HG03558 (cell line): ENCODE measurements around the gene PRSS37.
"Not testable (repeated sequence)": the region's sequence is repeated elsewhere in the genome, so short reads cannot be mapped to it uniquely, and the experiment has no call there.

Source experiments
- ATAC-seq: cut with Tn5 transposase; IDR thresholded peaks from one replicate; pipeline ENCODE4 v1.9.1; 2021; ENCODE audit warnings: moderate number of reproducible peaks; ENCODE audit not compliant: unreplicated experiment; ENCODE audit errors: extremely low read depth

The PRSS37 gene

DNA sequence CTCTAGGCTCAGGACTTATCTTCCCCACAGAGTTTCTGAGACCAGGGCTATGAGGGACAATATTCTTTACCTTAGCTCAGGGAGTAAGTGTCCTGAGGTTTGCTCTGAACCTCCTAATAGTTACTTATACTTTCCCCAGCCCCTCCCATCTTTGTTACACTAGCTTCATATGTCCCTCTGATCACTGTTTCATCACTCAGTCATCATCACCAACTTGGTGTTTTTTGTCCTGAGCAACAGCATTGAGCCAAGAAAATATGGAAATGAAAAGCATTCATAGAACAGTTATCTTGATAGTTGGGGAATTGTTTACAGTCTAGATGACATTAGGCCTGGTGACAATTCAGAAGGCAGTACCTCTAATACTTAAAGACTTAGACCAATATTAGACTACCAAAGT lies at the start of gene PRSS37:
Gene PRSS37, minus strand, starts transcription at position 101 of the 400 bp plus-strand sequence. CDS start 436 bp downstream, outside the sequence.
- ATAC-seq, result no peak

- ATAC-seq, result no peak
Observed at GRCh38 chr7:141889321-141889720, 48.0 kb upstream of the PRSS37 start.

- peak; percentile 64 for ATAC-seq
Observed at GRCh38 chr7:141884539-141885225, 43.4 kb upstream of the PRSS37 start.

GRCh38 chr7:141880960-141881359 lies 39.7 kb upstream of the PRSS37 start:
- ATAC-seq, result no peak

- no peak for ATAC-seq
Observed at GRCh38 chr7:141877365-141877764, 36.1 kb upstream of the PRSS37 start.

- ATAC-seq, result no peak
Observed at GRCh38 chr7:141876371-141876770, 35.1 kb upstream of the PRSS37 start.

DNA sequence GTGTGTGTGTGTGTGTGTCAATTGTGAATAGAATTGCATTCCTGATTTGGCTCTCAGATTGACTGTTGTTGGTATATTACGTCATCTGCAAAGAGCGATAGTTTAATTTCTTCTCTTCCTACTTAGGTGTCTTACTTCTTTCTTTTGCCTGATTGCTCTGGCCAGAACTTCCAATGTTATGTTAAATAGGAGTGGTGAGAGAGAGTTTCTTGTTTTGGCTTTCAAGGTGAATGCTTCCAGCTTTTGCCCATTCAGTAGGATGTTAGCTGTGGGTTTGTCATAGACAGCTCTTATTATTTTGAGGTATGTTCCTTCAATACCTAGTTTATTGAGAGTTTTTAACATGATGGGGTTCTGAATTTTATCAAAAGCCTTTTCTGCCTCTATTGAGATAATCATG lies 34.2 kb upstream of the PRSS37 start:
- no peak for ATAC-seq

DNA sequence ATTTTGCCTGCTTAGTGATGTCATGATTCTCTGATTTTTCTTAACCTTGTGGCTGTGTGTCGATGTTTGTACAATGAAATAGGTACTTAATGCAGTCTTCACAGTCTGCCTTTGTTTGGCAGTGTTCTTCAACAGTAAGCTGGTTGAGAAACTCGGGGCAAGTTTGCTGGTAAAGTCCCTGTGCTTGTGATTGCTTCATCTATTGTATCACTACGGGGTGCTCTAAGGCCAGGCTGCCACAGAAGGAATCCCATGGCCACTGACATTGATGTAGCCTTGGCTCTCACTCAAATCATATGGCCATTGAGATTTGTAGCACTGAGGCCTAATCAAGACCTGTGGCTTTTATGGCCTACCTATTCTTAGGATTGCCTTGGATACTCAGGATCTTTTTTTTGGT lies 33.5 kb upstream of the PRSS37 start:
- ATAC-seq, result no peak

DNA sequence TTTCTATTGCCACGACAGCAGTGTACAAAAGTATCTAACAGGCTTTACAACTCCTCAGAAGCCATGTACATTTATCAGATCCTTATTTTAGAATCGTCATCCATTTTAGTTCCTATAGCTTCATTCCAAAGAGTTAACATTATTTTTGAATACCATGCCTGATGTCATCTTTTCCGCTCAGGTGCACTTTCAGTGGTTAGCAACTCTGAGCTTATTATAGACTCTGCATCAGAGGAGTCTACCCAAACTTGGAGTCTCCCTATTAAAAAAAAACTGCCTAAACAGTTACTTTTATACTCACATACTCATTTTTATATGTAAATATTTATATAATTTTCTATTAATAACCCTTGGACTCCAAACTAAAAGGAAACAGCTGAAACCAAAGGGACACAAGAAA lies 31.6 kb upstream of the PRSS37 start:
- ATAC-seq, result no peak

DNA sequence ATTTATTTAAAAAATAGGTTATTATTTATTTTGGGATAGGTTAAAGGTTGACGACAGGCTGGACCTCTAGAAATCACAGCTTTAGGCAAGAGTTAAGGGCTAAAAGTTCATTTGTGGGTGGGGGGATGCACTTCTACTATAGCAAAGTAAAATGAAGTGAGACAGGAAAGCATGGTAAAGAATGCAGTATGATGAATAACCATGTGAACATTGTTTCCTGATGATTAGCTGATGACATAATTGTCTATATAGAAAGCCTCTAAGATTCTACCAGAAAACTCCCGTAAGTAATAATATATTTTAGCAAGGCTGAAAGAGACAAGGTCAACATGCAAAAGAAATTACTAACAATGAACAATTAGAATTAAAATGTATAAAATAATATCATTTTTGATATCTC lies 25.7 kb upstream of the PRSS37 start:
- no peak for ATAC-seq

DNA sequence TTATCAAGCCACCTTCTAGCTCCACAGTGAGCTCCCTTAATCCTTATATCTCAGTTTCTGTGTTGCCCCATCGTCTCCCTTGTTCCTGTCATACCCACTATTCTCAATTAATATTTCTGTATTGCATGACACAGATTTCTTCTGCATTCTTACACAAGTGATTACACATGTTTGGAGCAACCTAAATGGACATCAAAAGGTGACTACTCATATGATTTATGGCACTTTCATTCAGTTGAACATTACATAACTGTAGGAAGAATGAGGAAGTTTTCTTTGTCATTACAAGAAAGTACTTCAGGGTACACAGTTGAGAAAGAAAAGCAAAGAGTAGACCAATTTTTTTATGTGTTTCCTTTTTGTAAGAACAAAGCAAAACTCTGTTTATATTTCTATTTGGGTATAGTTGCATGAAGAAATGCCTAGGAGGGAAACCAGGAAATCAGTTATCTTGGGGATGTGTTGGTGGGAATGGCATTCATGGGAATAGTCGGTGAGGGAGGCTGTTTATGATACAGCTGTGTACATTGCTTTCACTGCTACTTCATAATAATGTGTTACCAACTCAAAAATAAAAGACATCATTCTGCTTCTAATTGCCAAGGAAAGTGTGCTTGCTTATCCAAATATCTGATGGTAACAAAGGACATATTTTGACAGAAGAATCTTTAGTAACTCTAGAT lies 23.6 kb upstream of the PRSS37 start:
- no peak for ATAC-seq

- no peak for ATAC-seq
Observed at GRCh38 chr7:141860207-141860606, 18.9 kb upstream of the PRSS37 start.

- no peak for ATAC-seq
Observed at GRCh38 chr7:141847996-141848395, 6.7 kb upstream of the PRSS37 start.

DNA sequence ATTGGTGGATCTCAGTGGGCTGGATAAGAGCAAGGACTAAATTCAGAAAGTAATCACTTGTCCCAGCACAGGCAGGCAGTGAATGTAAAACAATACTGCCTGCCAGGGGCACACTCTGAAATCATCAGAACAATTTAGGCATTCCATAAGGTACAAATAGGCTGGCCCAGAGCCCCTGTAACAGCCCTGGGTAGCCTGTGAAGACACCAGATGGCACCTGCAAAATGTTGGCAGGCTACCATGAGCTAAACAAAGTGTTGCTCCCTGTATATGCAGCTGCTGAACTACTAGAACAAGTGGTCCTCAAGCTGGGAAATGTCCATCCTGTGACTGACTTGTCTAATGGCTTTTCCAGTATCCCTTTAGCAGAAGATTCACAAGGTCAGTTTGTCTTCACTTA lies 3.0 kb upstream of the PRSS37 start:
- no peak for ATAC-seq

DNA sequence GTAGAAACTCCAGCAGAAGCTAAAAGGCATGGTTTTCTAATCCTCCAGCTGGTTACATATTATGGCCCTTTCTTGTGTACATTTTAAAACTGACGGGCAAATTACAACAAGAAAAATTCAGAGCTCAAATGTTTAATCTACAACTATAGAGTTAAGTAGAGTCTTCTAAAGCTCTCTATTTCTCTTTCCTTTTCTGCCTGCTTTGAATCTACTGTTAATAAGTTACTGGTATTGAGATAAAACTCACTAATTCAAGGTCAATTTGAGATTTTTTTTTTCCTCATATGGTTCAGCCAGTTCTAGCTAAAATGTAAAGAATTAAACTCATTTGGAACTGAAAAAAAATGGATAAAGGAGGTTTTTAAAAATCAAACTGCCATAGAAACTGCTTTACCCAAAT lies 1.6 kb upstream of the PRSS37 start:
- ATAC-seq, result no peak

DNA sequence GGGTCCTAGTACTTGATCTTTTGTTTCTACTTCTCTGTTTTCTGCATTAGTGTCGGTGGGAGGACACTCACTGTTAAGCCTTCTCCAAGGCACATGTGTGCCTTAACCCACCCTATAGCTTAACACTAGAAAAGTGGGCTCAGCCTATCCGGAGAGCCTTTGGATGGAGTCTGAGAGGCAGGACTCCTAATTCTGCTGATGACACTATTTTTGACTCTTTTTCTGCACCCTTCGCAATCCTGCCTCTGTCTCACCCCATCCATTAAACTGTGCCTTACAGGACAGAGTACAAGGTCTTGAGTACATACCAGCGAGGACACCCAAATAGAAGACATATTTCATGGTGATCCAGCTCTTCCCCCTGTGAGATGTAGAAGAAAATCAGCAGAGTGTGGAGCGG lies 577 bp downstream of the PRSS37 start:
- no peak for ATAC-seq

DNA sequence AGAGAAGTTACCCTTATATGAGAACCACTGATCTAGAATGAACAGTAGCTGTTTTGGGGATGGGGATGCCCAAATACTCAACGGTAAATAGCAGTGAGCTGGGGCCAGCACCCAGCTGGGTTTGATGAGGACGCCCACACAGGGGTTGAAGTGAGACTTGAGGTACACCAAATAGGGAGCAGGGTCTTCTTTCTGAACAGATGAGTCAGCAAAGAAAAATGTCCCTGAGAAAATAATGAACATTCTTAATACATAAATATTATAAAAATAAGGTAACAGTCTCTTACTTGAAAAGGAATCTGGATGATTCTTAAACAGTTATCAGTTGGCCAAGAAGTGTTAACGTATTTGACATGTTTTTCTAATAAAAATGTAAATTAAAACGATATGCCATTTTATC lies 2.0 kb downstream of the PRSS37 start:
- ATAC-seq, result no peak

DNA sequence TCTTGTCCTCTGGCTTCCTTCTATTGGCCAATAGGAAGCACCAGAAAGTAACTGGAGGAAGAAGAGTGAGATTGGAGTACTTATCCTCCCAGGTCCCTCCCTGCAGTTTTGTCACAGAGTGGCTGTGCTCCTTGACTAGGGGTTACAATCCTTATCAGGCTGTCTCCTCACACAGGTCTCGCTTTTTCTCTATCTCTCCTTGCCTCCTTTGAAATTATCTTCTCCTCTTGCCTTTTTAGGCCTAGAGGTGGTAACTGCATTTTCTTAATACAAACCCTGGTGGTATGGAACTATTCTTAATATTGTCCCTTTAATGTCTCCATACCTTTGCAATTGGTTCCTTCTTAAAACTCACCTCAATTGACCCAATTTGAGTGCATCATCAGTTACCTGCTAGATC lies 2.7 kb downstream of the PRSS37 start:
- no peak for ATAC-seq

GRCh38 chr7:141837683-141838082 lies 3.6 kb downstream of the PRSS37 start:
- ATAC-seq, result no peak

DNA sequence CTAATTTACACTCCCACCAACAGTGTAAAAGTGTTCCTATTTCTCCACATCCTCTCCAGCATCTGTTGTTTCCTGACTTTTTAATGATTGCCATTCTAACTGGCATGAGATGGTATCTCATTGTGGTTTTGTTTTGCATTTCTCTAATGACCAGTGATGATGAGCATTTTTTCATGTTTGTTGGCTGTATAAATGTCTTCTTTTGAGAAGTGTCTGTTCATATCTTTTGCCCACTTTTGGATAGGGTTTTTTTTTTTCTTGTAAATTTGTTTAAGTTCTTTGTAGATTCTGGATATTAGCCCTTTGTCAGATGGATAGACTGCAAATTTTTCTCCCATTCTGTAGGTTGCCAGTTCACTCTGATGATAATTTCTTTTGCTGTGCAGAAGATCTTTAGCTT lies 18.9 kb downstream of the PRSS37 start:
- ATAC-seq, result not testable (repeated sequence)

GRCh38 chr7:141820067-141820466 lies 21.2 kb downstream of the PRSS37 start:
- no peak for ATAC-seq

DNA sequence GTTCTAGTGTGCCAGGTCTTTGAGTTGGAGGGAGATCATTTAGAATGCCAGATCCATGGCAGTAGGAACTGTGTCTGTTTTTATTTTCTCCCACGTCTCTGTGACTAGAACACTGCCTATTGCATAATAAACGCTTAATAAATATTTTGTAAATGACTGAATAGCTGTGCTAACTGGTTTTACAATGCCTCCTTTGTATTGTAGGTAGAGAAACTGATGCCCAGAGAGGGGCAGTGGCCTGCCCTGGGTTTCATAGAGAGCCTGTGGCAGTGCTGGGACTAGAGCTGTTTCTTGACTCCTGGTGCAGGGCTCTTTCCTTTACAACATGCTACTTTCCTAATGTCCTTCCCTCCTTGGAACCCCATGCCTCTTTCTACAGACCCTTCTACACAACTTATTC lies 48.8 kb downstream of the PRSS37 start:
- no peak for ATAC-seq
